ENCODE results near the gene FMNL3.

DNA sequence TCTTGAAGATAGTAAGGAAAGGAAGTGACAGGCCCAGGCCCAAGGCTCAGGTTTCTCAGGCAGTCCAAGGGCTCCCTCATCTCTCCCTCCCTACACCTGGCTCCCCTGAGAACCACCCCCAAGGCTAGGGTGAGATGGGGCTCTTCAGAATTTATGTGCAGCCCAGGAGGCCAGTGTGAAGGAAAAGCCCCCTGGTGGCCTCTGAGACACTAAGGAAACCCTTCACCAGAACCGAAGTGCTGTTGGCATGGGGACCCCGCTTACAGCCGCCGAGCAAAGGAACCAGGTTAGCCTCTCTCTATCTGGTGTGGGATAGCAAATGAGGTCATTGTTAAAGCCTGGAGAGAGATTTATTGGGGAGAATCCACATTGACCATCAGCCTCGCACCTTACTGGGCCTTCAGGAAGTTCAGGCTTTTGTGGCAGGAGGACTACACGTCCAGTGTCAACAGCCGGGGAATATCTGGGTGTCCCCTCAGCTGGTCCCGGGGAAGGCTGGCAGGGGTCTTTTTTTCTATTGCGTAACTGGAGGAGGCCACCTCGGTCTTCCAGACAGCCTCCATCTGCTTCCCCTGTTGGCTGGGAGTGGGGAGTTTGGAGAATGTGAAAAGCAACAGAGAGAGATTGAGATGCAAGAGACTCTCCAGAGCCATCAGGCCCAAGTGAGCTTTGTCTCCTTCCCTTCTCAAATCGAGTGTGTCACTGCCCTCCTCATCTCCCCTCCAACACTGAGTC is 119.9 kb downstream of the FMNL3 start:
- TF ChIP-seq, protein P1, sequence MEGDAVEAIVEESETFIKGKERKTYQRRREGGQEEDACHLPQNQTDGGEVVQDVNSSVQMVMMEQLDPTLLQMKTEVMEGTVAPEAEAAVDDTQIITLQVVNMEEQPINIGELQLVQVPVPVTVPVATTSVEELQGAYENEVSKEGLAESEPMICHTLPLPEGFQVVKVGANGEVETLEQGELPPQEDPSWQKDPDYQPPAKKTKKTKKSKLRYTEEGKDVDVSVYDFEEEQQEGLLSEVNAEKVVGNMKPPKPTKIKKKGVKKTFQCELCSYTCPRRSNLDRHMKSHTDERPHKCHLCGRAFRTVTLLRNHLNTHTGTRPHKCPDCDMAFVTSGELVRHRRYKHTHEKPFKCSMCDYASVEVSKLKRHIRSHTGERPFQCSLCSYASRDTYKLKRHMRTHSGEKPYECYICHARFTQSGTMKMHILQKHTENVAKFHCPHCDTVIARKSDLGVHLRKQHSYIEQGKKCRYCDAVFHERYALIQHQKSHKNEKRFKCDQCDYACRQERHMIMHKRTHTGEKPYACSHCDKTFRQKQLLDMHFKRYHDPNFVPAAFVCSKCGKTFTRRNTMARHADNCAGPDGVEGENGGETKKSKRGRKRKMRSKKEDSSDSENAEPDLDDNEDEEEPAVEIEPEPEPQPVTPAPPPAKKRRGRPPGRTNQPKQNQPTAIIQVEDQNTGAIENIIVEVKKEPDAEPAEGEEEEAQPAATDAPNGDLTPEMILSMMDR (IDR thresholded peaks at IDR 0.05) = no peak
- TF ChIP-seq POLR2A (IDR thresholded peaks at IDR 0.05) = no peak

Measured in right lobe of liver (tissue), 4 donors.